ENCODE results near the gene STX18. TPM values are rescaled to one million over a fixed set of nuclear protein-coding genes. Genes with fewer than 3 reads are reported as not detected.

The STX18 gene
- total and polyA plus RNA-seq, 4 donors, result 10.2 to 17.1 (median 12.4) TPM

DNA sequence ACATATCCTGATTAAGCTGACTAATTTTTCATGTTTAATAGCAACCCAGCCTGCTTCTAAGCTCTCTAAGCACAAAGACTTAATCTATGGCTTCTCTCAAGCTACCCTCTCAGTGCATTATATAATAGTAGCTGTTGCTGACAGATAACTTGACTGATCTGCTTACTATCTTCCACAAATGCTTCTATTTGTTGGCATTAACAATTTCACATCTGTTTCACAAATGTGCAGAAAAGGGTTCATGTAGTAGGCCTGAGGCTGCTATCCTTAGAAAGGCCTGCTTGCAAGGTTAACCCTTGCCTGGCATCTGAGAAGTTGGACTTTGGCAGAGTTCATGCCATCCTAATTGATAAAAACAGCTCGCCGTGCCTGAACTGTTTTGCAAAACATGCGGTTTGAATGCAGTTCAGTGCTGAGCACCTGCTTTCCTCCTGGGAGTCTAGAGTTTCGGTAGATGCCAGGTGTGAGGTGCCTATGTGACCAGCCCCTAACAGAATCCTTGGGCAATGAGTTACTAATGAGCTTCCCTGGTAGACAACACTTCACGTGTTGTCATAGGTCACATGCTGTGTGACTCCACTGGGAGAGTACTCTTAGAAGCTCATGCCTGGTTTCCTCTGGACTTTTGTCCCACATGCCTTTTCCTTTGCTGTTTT, 86.5 kb downstream of the STX18 start (continued):
- TF ChIP-seq EGR1 (IDR thresholded peaks at IDR 0.05; ENCODE audit: low read depth in 2 of 2) (no peak), NR2F2 (IDR thresholded peaks at IDR 0.05) (no peak), CTCF (IDR thresholded peaks at IDR 0.05; ENCODE audit: low read depth, low read length, missing input control) (no peak)

DNA sequence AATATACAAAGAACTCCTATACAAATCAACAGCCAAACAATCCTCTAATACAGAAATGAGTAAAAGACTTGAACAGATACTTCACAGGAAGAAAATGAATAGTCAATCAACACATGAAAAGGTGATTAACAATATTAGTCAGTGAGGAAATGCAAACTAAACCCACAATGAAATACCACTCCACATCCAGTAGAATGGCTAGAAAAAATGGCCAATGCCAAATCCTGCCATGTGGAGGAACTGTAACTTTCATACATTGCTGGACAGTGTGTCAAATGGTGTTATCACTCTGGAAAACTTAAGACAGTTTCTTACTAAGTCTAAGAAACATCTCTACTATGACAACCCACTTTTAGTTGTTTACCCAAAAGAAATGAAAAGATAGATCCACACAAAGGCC, 95.4 kb downstream of the STX18 start:
- no peak for TF ChIP-seq TAF1 (conservative IDR thresholded peaks at IDR 0.05)
- no peak for TF ChIP-seq NR2F2 (IDR thresholded peaks at IDR 0.05)
- no peak overlapping the region for H3K4me3 ChIP-seq (ENCODE audit: low read depth in 1 of 3, low read length in 3 of 3)
- no peaks in the 10 kb centered on the region for H3K9me3 ChIP-seq (ENCODE audit: control insufficient read depth in 4 of 4, low read length in 3 of 4)
- DNase-seq (ENCODE audit: low spot score), result no peak
- H3K36me3 ChIP-seq (ENCODE audit: control insufficient read depth in 4 of 4, insufficient read depth in 3 of 4, low read depth in 1 of 4, low read length in 3 of 4), result peaks cover 0 to 11% (median 3%) of the 10 kb centered on the region in 4 donors
- no peaks in the 10 kb centered on the region for H3K4me1 ChIP-seq (ENCODE audit: control insufficient read depth in 4 of 4, insufficient read depth in 4 of 4, low read length in 3 of 4)
- H3K9ac ChIP-seq (ENCODE audit: low read depth in 1 of 2, low read length in 2 of 2), result no peak overlapping the region
- no peaks in the 10 kb centered on the region for H3K27me3 ChIP-seq (ENCODE audit: control insufficient read depth in 4 of 4, insufficient read depth in 4 of 4, low read length in 3 of 4)
- no peak overlapping the region for H3K27ac ChIP-seq (ENCODE audit: low read depth in 1 of 2, low read length in 2 of 2)

DNA sequence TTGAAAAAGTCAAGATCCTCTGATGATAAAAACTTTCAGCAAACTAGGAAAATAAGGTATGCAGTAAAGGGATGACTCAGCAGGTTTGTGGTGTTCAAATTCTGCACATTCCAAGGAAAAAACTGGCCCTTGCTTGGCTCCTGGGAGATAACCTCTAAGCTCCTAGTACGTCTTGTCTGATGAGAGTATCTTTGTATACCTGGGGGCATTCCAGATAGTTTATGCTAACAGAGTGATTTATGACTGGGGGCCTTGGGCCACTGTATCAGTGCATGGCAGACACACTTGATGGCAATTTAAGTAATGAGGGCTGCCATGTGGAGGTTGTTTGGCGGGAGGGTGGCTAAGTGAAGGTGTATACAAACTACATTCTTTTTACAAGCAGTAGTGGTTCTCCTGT, 98.0 kb downstream of the STX18 start:
- H3K4me1 ChIP-seq (ENCODE audit: control insufficient read depth in 4 of 4, insufficient read depth in 4 of 4, low read length in 3 of 4), result no peaks in the 10 kb centered on the region
- TF ChIP-seq RXRA (IDR thresholded peaks at IDR 0.05), result no peak
- no peak for TF ChIP-seq FOXA2 (IDR thresholded peaks at IDR 0.05)
- no peak for TF ChIP-seq NR2F2 (IDR thresholded peaks at IDR 0.05)
- TF ChIP-seq TAF1 (conservative IDR thresholded peaks at IDR 0.05), result no peak
- TF ChIP-seq GABPA (IDR thresholded peaks at IDR 0.05 in 1 of 2, conservative IDR thresholded peaks at IDR 0.05 in 1 of 2), result no peak
- TF ChIP-seq YY1 (IDR thresholded peaks at IDR 0.05), result no peak
- no peak for TF ChIP-seq JUND (IDR thresholded peaks at IDR 0.05)
- no peak for TF ChIP-seq REST (IDR thresholded peaks at IDR 0.05)
- no peak for TF ChIP-seq SP1 (IDR thresholded peaks at IDR 0.05)
- peaks cover 0 to 12% (median 5%) of the 10 kb centered on the region in 4 donors for H3K36me3 ChIP-seq (ENCODE audit: control insufficient read depth in 4 of 4, insufficient read depth in 3 of 4, low read depth in 1 of 4, low read length in 3 of 4)
- no peak for DNase-seq (ENCODE audit: low spot score)
- H3K9ac ChIP-seq (ENCODE audit: low read depth in 1 of 2, low read length in 2 of 2), result no peak overlapping the region
- no peaks in the 10 kb centered on the region for H3K27me3 ChIP-seq (ENCODE audit: control insufficient read depth in 4 of 4, insufficient read depth in 4 of 4, low read length in 3 of 4)
- no peaks in the 10 kb centered on the region for H3K9me3 ChIP-seq (ENCODE audit: control insufficient read depth in 4 of 4, low read length in 3 of 4)
- no peak overlapping the region for H3K4me3 ChIP-seq (ENCODE audit: low read depth in 1 of 3, low read length in 3 of 3)
- 94% methylated on average over 2 of the region's 2 CpGs for WGBS
- no peak overlapping the region for H3K27ac ChIP-seq (ENCODE audit: low read depth in 1 of 2, low read length in 2 of 2)

All from liver (tissue), 9 donors.